Hypothalamus (tissue), 51 donors: ENCODE results near the gene APBA2.

Experiments
- DNase-seq, 51 donors: peaks; one replicate each; lab custom pipeline; 2025; lab: John Stamatoyannopoulos, UW

APBA2 gene

DNA sequence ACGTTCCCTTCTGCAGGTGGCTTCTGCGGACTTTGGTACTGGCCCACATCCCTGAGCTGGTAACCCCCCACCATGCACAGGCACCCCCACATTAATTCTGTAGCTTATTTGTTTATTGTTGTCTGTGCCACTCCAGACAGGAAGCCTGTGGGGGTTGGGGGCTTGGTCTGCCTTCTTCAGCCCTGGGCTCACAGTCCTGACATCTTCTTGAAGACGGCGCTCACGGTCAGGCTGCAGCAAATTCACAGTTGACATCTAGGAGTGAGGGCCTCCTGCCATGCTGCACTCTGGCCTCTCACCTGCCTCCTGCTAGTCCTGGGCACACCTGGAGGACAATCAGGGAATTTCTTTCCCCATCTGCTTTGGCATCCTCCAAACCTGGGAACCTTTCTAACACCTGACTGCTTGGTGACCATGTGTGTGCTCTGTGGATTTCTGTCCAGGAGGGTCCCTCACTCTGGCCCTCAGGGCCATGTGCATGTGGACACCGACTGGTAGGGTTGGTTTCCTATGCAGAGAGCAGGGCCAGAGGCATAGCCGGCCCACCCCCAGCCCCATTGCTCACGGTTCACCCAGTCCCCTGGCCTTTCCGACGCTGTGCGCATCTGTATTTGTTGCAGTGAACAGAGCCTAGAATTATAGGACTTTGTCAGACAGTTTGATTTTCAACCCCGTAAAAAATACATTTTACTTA is 68.8 kb downstream of the APBA2 start:
- DNase-seq, result no peak

- no peak for DNase-seq
Measured at GRCh38 chr15:28955160-28955992, 69.6 kb downstream of the APBA2 start.

DNA sequence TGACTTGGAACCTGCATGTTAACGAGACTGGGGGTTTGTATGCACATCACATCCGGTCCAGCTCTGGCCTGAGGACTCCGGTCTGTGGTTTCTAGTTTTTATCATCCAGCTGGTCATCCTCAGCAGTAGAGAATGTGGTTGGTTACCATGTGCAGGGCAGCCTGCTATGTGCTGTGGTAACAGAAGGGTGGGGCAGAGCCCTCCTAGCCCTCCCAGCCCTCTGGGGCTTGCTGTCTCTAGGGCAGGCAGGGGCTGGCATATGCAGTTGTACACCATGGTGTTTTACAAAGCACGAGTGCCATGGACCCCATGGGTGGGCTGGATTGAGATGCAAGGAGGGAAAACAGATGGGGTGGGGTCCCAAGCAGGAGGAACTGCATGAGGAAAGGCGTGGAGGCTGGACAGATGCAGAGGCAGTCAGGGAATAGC is 70.2 kb downstream of the APBA2 start:
- DNase-seq, result no peak

- no peak for DNase-seq
Measured at GRCh38 chr15:28956491-28956890, 70.7 kb downstream of the APBA2 start.

- DNase-seq, result no peak
Measured at GRCh38 chr15:28957606-28958498, 72.1 kb downstream of the APBA2 start.

DNA sequence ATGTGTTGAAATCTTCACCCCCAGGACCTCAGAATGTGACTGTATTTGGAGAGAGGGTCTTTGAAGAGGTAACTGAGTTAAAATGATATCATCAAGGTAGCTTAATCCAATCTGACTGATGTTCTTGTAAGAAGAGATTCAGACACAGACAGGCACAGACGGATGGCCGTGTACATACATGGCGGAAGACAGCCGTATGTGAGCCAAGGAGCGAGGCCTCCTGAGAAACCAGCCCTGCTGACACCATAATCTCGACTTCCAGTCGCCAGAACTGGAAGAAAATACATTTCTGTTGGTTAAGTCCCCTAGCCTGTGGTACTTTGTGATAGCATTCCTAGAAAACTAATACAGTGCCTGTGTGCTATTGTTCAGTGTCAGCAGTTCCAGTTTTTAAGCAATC is 73.6 kb downstream of the APBA2 start:
- DNase-seq, result no peak

DNA sequence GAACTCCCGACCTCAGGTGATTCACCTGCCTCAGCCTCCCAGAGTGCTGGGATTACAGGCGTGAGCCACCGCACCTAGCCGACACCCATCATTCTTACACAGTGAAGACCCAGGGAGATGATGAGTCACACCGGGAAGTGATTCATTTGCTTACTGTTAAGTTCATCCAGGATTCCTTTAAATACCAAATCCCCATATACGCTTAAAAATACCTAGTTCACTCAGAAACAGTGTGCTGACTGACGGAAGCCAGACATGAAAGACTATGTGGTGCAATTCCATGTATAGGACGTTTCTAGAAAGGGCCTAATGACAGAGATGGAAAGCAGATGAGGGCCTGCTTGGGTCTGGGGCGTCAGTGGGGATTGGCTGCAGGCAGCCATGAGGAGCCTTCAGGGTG is 75.2 kb downstream of the APBA2 start:
- no peak for DNase-seq

GRCh38 chr15:28961391-28961790 is 75.6 kb downstream of the APBA2 start:
- DNase-seq, result no peak

GRCh38 chr15:28962851-28963710 is 77.3 kb downstream of the APBA2 start:
- no peak for DNase-seq

DNA sequence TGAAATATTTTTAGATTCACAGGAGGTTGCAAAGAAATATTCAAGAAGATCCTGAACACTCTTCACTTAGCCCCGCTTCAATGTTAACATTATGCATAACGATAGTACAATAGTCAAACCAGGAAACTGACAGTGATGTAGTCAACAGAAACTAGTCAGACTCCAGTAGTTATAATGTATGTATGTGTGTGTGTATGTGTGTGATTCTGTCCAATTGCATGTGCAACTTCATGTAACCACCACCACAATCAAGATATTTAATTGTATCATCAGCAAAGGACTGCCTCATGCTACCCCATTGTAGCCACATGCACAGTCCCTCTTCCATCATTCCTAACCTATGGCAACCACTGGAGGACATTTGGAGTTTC is 77.9 kb downstream of the APBA2 start:
- DNase-seq, result no peak

- no peak for DNase-seq
Measured at GRCh38 chr15:28964098-28964497, 78.3 kb downstream of the APBA2 start.

- no peak for DNase-seq
Measured at GRCh38 chr15:28967066-28967465, 81.3 kb downstream of the APBA2 start.

GRCh38 chr15:28967990-28968389 is 82.2 kb downstream of the APBA2 start:
- DNase-seq, result no peak

DNA sequence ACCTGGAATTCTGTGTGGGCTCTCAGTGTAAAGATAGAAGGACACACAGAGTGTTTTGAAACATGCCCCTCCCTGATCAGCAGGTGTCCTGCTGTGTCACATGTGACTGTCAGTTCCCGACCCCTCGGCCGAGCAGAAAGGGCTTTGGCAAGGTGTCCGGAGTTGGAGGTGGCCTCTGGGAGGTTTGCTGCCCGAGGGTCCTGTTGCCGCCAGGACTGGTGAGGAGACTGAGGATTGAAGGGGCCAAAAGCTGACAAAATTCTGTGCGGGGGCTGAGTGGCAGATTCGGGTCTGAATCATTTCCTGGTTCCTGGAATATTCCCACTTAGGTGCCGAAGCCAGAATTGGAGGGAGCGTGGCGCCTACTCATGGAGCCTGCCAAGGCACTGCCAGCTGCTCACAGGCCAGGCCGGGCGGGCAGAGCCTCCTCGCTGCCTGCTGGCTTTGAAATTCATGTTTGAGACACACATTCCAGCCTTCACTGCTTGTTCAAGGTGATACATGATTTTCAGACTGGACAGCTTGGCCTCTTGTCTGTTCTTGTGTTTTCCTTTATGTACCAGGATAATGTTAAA is 83.8 kb downstream of the APBA2 start:
- DNase-seq, result peak in 25 of 51 donors; percentile 20 to 72 (median 47)

GRCh38 chr15:28974142-28974541 is 88.4 kb downstream of the APBA2 start:
- DNase-seq, result no peak

DNA sequence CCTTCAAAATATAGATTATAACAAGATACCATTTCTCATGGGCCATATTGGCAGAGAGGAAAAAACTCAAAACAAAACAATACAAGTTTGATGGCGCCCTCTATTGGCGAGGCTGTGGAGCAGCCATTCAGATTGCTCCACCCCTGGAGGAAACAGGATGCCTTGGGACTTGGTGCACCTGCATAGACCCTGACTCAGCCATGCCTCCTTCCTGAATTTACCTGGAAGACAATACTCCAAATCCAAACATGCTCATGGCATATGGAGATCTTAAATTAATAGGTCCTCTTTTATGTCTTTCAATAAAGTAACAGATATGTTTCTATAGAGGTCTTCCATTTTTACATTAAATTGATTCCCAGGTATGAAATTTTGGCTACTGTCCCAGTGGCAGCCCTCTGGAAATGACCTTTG is 90.0 kb downstream of the APBA2 start:
- peak in 11 of 51 donors; percentile 16 to 66 (median 41) for DNase-seq

DNA sequence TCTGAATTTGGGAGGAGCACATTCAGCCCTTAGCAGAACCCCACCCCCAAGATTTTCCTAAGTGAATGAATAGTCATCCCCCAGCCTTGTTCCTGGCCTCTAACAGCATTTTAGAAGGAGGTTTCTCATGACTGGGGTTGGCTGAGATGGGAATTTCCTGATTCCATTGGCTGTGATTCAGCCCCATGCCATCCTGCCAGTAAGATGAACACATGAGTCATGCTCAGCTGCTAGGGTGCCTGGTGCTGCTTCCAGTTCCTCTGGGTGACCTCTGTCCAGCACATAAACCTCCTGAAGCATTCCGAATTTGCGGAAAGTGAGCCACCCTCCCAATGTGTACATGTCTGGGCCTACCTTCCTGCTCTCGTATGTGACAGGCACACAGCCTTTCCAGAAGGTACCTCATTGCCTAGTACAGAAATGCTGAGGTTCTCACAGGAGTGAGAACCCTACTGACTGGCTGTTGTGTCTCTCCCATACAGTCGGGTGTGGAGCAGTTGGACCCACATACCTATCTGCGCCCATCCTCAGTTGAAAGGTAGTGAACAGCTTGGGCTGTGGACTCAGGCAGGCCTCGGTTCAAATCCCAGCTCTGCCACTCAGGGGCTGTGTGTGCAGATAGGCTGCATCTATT is 91.7 kb downstream of the APBA2 start:
- peak in 38 of 51 donors; percentile 28 to 89 (median 74) for DNase-seq

- DNase-seq, result no peak
Measured at GRCh38 chr15:28978011-28978378, 92.2 kb downstream of the APBA2 start.

DNA sequence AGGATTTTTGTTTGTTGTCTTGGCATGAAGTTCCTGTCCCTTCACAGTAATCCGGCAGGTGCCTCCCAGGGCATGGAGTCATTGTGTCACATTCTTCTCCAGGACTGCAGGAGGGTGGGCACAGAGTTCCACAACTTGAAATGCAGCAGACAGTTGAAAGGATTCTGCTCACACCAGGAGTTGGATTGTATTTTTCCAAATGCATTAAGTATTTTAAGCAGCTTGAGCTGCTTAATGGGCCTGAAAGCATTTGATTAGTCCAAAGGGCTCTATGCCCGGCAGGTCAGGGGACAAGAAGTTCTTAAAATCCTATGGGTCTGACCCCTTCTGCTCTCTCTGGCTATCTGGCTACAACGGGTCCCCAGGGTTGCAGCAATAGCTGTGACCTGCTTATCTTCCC is 92.9 kb downstream of the APBA2 start:
- DNase-seq, result no peak
